RCC 7860 (cell line): ENCODE measurements around the gene RNF150.
"Not testable (repeated sequence)": the region's sequence is repeated elsewhere in the genome, so short reads cannot be mapped to it uniquely, and the experiment has no call there.

Experiments
- DNase-seq: peaks from one replicate; pipeline ENCODE4 v3.0.0-alpha.2; 2015; ENCODE audit warnings: low spot score
- FAIRE-seq: peaks from 2 replicates; lab custom pipeline; 2012; peaks lifted over from hg19 to GRCh38; lab: Jason Lieb, UNC

The RNF150 gene

GRCh38 chr4:140837736-140838135, 295.5 kb downstream of the RNF150 start:
- no peak for DNase-seq
- FAIRE-seq, result no peak

- no peak for DNase-seq
- no peak for FAIRE-seq
Measured at GRCh38 chr4:140834839-140835495, 298.3 kb downstream of the RNF150 start.

GRCh38 chr4:140833280-140833679, 300.0 kb downstream of the RNF150 start:
- FAIRE-seq (no peak), DNase-seq (no peak)

GRCh38 chr4:140829825-140830224, 303.4 kb downstream of the RNF150 start:
- DNase-seq, result no peak

GRCh38 chr4:140826701-140827027, 306.6 kb downstream of the RNF150 start:
- DNase-seq, result no peak
- no peak for FAIRE-seq

More at GRCh38 chr4:140829825-140830224, 303.4 kb downstream of the RNF150 start:
- FAIRE-seq, result no peak

- not testable (repeated sequence) for DNase-seq, FAIRE-seq
Measured at GRCh38 chr4:140820520-140820919, 312.7 kb downstream of the RNF150 start.

GRCh38 chr4:140819610-140820009, 313.7 kb downstream of the RNF150 start:
- DNase-seq (no peak), FAIRE-seq (no peak)

- DNase-seq (no peak), FAIRE-seq (no peak)
Measured at GRCh38 chr4:140818433-140818832, 314.8 kb downstream of the RNF150 start.

- DNase-seq (no peak), FAIRE-seq (no peak)
Measured at GRCh38 chr4:140816806-140817510, 316.3 kb downstream of the RNF150 start.

GRCh38 chr4:140813804-140814203, 319.5 kb downstream of the RNF150 start:
- DNase-seq (no peak), FAIRE-seq (no peak)

GRCh38 chr4:140812916-140813315, 320.4 kb downstream of the RNF150 start:
- FAIRE-seq, result no peak

GRCh38 chr4:140811429-140811828, 321.8 kb downstream of the RNF150 start:
- DNase-seq, result no peak

More at GRCh38 chr4:140812916-140813315, 320.4 kb downstream of the RNF150 start:
- no peak for DNase-seq

GRCh38 chr4:140810591-140811169, 322.6 kb downstream of the RNF150 start:
- DNase-seq, FAIRE-seq: not testable (repeated sequence)

More at GRCh38 chr4:140811429-140811828, 321.8 kb downstream of the RNF150 start:
- no peak for FAIRE-seq
